Measurements from ENCODE around the gene KLHL9. TPM values are rescaled to one million over a fixed set of nuclear protein-coding genes. Genes with fewer than 3 reads are reported as not detected.

Gene KLHL9
- total and polyA plus RNA-seq, 2 donors (not counting 1 experiment from before 2014, with no cell fraction given), result 33.5 to 37.5 TPM

GRCh38 chr9:21324047-21324446 is 11.2 kb downstream of the KLHL9 start:
- Histone ChIP-seq H4K20me1 (ENCODE audit: control insufficient read depth, extremely low read depth, insufficient read depth, low read length) (no peaks in the 10 kb centered on the region), H3K9ac (ENCODE audit: insufficient read depth, low read length) (no peak overlapping the region), H3K4me3 (replicated peaks in 1 of 4; ENCODE audit: control extremely low read depth in 1 of 4, insufficient read depth in 1 of 4, low read depth in 3 of 4, low read length in 4 of 4) (no peak overlapping the region), H3K36me3 (ENCODE audit: control insufficient read depth, insufficient read depth, low read length) (peaks cover 5% of the 10 kb centered on the region), H3K27ac (ENCODE audit: insufficient read depth, low read length) (no peak overlapping the region), H3K4me2 (ENCODE audit: extremely low read depth, insufficient read depth, low read length) (no peak overlapping the region), H2AFZ (ENCODE audit: low read length) (no peak overlapping the region), H3K4me1 (ENCODE audit: control insufficient read depth, extremely low read depth, insufficient read depth, low read length) (no peaks in the 10 kb centered on the region), H3K27me3 (ENCODE audit: control insufficient read depth, insufficient read depth, low read length) (no peaks in the 10 kb centered on the region), H3K9me3 (ENCODE audit: control insufficient read depth, insufficient read depth, low read depth, low read length) (no peaks in the 10 kb centered on the region), H3K79me2 (ENCODE audit: control insufficient read depth, insufficient read depth, low read length) (peaks cover 19% of the 10 kb centered on the region)
- DNase-seq (ENCODE audit: low read depth in 2 of 2), result no peak
- TF ChIP-seq EZH2 (IDR thresholded peaks at IDR 0.05; ENCODE audit: low read length, missing control alignments), result no peak

- Histone ChIP-seq H3K27me3 (ENCODE audit: control insufficient read depth, insufficient read depth, low read length) (no peaks in the 10 kb centered on the region), H3K27ac (ENCODE audit: insufficient read depth, low read length) (no peak overlapping the region), H3K79me2 (ENCODE audit: control insufficient read depth, insufficient read depth, low read length) (peaks cover 11% of the 10 kb centered on the region), H3K9me3 (ENCODE audit: control insufficient read depth, insufficient read depth, low read depth, low read length) (no peaks in the 10 kb centered on the region), H4K20me1 (ENCODE audit: control insufficient read depth, extremely low read depth, insufficient read depth, low read length) (no peaks in the 10 kb centered on the region), H3K36me3 (ENCODE audit: control insufficient read depth, insufficient read depth, low read length) (peaks cover 5% of the 10 kb centered on the region), H3K4me3 (replicated peaks in 1 of 4; ENCODE audit: control extremely low read depth in 1 of 4, insufficient read depth in 1 of 4, low read depth in 3 of 4, low read length in 4 of 4) (no peak overlapping the region), H3K9ac (ENCODE audit: insufficient read depth, low read length) (no peak overlapping the region), H2AFZ (ENCODE audit: low read length) (no peak overlapping the region), H3K4me1 (ENCODE audit: control insufficient read depth, extremely low read depth, insufficient read depth, low read length) (no peaks in the 10 kb centered on the region), H3K4me2 (ENCODE audit: extremely low read depth, insufficient read depth, low read length) (no peak overlapping the region)
- DNase-seq (ENCODE audit: low read depth in 2 of 2), result no peak
- TF ChIP-seq CTCF (conservative IDR thresholded peaks at IDR 0.05 in 1 of 2, IDR thresholded peaks at IDR 0.05 in 1 of 2; ENCODE audit: low read depth in 1 of 2, low read length in 2 of 2) (no peak), EZH2 (IDR thresholded peaks at IDR 0.05; ENCODE audit: low read length, missing control alignments) (no peak)
These were observed 12.2 kb downstream of the KLHL9 start for GRCh38 chr9:21322911-21323461.

GRCh38 chr9:21320465-21320864 is 14.7 kb downstream of the KLHL9 start:
- H3K4me2 ChIP-seq (ENCODE audit: extremely low read depth, insufficient read depth, low read length), result no peak overlapping the region
- no peaks in the 10 kb centered on the region for H3K4me1 ChIP-seq (ENCODE audit: control insufficient read depth, extremely low read depth, insufficient read depth, low read length)
- H3K36me3 ChIP-seq (ENCODE audit: control insufficient read depth, insufficient read depth, low read length), result peaks cover 5% of the 10 kb centered on the region
- H3K27me3 ChIP-seq (ENCODE audit: control insufficient read depth, insufficient read depth, low read length), result no peaks in the 10 kb centered on the region
- H3K9me3 ChIP-seq (ENCODE audit: control insufficient read depth, insufficient read depth, low read depth, low read length), result no peaks in the 10 kb centered on the region
- H3K4me3 ChIP-seq (replicated peaks in 1 of 4; ENCODE audit: control extremely low read depth in 1 of 4, insufficient read depth in 1 of 4, low read depth in 3 of 4, low read length in 4 of 4), result no peak overlapping the region
- H4K20me1 ChIP-seq (ENCODE audit: control insufficient read depth, extremely low read depth, insufficient read depth, low read length), result no peaks in the 10 kb centered on the region
- no peak overlapping the region for H2AFZ ChIP-seq (ENCODE audit: low read length)
- no peak overlapping the region for H3K9ac ChIP-seq (ENCODE audit: insufficient read depth, low read length)
- H3K79me2 ChIP-seq (ENCODE audit: control insufficient read depth, insufficient read depth, low read length), result peaks cover 1% of the 10 kb centered on the region
- no peak overlapping the region for H3K27ac ChIP-seq (ENCODE audit: insufficient read depth, low read length)
- no peak for DNase-seq (ENCODE audit: low read depth in 2 of 2)
- TF ChIP-seq EZH2 (IDR thresholded peaks at IDR 0.05; ENCODE audit: low read length, missing control alignments), result no peak
- no peak for TF ChIP-seq CTCF (conservative IDR thresholded peaks at IDR 0.05 in 1 of 2, IDR thresholded peaks at IDR 0.05 in 1 of 2; ENCODE audit: low read depth in 1 of 2, low read length in 2 of 2)
